ENCODE measurements around the gene PSMB9. TPM values are rescaled to one million over a fixed set of nuclear protein-coding genes. Genes with fewer than 3 reads are reported as not detected.

PSMB9 gene
- polyA plus RNA-seq, 1 donor from 2014 or later, result not detected

DNA sequence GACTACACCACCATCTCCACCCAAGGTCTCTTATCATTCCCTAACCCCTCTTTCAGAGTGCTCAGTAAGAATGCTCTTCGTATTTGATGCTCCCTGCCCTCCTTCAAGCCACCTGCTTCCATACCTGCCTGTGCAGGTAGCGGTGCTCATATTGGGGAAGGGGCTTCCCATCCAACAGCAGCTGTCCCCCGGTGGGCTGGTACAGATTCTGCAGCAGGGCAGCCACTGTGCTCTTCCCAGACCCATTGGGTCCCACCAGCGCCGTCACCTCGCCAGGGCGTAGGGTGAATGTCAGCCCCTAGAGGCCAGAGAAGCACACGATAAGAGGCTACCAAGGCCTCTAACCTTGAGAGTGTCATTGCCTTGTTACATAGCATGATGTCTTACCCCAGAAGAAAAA lies 6.2 kb upstream of the PSMB9 start:
- H3K9me2 ChIP-seq (ENCODE audit: insufficient read depth, low read length), result no peaks in the 10 kb centered on the region
- no peak overlapping the region for H3K27ac ChIP-seq (ENCODE audit: low read length)
- no peaks in the 10 kb centered on the region for H3F3A ChIP-seq (ENCODE audit: insufficient read depth, low read length, poor library complexity, severe bottlenecking)
- TF ChIP-seq EP300 (conservative IDR thresholded peaks at IDR 0.05; ENCODE audit: poor library complexity, severe bottlenecking), result no peak
- H3K4me3 ChIP-seq (ENCODE audit: low read length), result no peak overlapping the region
- no peaks in the 10 kb centered on the region for H4K20me1 ChIP-seq (ENCODE audit: insufficient read depth)
- no peak overlapping the region for H3K9ac ChIP-seq (ENCODE audit: low read length)
- no peaks in the 10 kb centered on the region for H3K9me3 ChIP-seq (ENCODE audit: low read length)
- no peaks in the 10 kb centered on the region for H3K36me3 ChIP-seq (ENCODE audit: insufficient read depth, low read length)
- peaks cover 58% of the 10 kb centered on the region for H3K27me3 ChIP-seq (ENCODE audit: insufficient read depth, low read depth, low read length)
- no peaks in the 10 kb centered on the region for H3K79me2 ChIP-seq (replicated peaks; ENCODE audit: insufficient read depth, low read length)
- H2AFZ ChIP-seq (ENCODE audit: low read depth, low read length), result no peak overlapping the region
- no peak overlapping the region for H3K4me2 ChIP-seq (ENCODE audit: low read length)

DNA sequence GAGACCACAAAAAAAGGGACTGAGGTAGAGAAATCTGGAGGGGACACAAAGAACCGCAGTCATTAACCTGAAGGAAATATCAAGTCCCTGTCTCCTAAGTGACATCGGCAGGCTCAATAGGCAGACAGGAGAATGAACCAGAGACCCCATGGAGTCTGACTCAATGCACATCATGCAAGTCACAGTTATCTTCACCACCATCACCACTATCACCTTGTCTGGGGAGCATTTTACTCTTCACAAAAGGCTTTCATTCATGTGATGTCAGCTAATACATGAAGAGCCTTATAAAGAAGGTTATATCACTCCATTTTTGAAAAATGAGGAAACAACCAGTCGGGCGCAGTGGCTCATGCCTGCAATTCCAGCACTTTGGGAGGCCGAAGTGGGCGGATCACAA lies 4.9 kb upstream of the PSMB9 start:
- no peaks in the 10 kb centered on the region for H4K20me1 ChIP-seq (ENCODE audit: insufficient read depth)
- no peaks in the 10 kb centered on the region for H3K79me2 ChIP-seq (replicated peaks; ENCODE audit: insufficient read depth, low read length)
- no peaks in the 10 kb centered on the region for H3K9me3 ChIP-seq (ENCODE audit: low read length)
- peaks cover 58% of the 10 kb centered on the region for H3K27me3 ChIP-seq (ENCODE audit: insufficient read depth, low read depth, low read length)
- no peaks in the 10 kb centered on the region for H3F3A ChIP-seq (ENCODE audit: insufficient read depth, low read length, poor library complexity, severe bottlenecking)
- no peak overlapping the region for H3K4me2 ChIP-seq (ENCODE audit: low read length)
- H3K4me3 ChIP-seq (ENCODE audit: low read length), result no peak overlapping the region
- H3K9me2 ChIP-seq (ENCODE audit: insufficient read depth, low read length), result no peaks in the 10 kb centered on the region
- no peaks in the 10 kb centered on the region for H3K36me3 ChIP-seq (ENCODE audit: insufficient read depth, low read length)
- no peak overlapping the region for H2AFZ ChIP-seq (ENCODE audit: low read depth, low read length)
- H3K27ac ChIP-seq (ENCODE audit: low read length), result no peak overlapping the region
- TF ChIP-seq MXI1 (conservative IDR thresholded peaks at IDR 0.05; ENCODE audit: poor library complexity, severe bottlenecking) (no peak), RAD21 (conservative IDR thresholded peaks at IDR 0.05) (no peak), POLR2AphosphoS5 (IDR thresholded peaks at IDR 0.05) (no peak), SMC3 (conservative IDR thresholded peaks at IDR 0.05; ENCODE audit: poor library complexity) (no peak), EZH2 (IDR thresholded peaks at IDR 0.05; ENCODE audit: borderline replicate concordance, insufficient read depth, low read length, poor library complexity, severe bottlenecking) (no peak), EP300 (conservative IDR thresholded peaks at IDR 0.05; ENCODE audit: poor library complexity, severe bottlenecking) (no peak), TAF1 (IDR thresholded peaks at IDR 0.05; ENCODE audit: low read depth) (no peak)
- TF ChIP-seq, protein P1, sequence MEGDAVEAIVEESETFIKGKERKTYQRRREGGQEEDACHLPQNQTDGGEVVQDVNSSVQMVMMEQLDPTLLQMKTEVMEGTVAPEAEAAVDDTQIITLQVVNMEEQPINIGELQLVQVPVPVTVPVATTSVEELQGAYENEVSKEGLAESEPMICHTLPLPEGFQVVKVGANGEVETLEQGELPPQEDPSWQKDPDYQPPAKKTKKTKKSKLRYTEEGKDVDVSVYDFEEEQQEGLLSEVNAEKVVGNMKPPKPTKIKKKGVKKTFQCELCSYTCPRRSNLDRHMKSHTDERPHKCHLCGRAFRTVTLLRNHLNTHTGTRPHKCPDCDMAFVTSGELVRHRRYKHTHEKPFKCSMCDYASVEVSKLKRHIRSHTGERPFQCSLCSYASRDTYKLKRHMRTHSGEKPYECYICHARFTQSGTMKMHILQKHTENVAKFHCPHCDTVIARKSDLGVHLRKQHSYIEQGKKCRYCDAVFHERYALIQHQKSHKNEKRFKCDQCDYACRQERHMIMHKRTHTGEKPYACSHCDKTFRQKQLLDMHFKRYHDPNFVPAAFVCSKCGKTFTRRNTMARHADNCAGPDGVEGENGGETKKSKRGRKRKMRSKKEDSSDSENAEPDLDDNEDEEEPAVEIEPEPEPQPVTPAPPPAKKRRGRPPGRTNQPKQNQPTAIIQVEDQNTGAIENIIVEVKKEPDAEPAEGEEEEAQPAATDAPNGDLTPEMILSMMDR (IDR thresholded peaks at IDR 0.05; ENCODE audit: poor library complexity, severe bottlenecking), result no peak
- TF ChIP-seq, protein P2, sequence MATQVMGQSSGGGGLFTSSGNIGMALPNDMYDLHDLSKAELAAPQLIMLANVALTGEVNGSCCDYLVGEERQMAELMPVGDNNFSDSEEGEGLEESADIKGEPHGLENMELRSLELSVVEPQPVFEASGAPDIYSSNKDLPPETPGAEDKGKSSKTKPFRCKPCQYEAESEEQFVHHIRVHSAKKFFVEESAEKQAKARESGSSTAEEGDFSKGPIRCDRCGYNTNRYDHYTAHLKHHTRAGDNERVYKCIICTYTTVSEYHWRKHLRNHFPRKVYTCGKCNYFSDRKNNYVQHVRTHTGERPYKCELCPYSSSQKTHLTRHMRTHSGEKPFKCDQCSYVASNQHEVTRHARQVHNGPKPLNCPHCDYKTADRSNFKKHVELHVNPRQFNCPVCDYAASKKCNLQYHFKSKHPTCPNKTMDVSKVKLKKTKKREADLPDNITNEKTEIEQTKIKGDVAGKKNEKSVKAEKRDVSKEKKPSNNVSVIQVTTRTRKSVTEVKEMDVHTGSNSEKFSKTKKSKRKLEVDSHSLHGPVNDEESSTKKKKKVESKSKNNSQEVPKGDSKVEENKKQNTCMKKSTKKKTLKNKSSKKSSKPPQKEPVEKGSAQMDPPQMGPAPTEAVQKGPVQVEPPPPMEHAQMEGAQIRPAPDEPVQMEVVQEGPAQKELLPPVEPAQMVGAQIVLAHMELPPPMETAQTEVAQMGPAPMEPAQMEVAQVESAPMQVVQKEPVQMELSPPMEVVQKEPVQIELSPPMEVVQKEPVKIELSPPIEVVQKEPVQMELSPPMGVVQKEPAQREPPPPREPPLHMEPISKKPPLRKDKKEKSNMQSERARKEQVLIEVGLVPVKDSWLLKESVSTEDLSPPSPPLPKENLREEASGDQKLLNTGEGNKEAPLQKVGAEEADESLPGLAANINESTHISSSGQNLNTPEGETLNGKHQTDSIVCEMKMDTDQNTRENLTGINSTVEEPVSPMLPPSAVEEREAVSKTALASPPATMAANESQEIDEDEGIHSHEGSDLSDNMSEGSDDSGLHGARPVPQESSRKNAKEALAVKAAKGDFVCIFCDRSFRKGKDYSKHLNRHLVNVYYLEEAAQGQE (IDR thresholded peaks at IDR 0.05; ENCODE audit: borderline replicate concordance), result no peak
- H3K9ac ChIP-seq (ENCODE audit: low read length), result no peak overlapping the region

DNA sequence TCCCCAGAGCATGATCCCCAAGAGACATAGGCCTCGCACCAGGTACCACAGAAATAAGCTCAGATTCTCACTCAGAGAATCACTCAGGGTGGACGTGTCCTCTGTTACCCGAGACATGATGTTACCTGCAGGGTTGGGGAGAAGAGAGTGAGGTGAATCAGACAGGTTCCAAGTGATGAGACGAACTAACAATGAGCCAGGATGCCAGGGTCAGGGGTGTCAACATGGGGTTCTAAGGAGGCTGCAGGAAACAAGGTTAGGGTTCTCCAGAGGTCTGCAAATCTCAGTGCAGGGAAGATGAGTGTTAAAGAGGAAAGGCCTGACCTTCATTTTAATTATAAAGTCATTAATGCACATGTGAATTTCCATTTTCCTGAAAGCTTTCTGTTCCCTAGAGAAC lies 3.0 kb upstream of the PSMB9 start:
- no peaks in the 10 kb centered on the region for H3K9me2 ChIP-seq (ENCODE audit: insufficient read depth, low read length)
- H3K9me3 ChIP-seq (ENCODE audit: low read length), result no peaks in the 10 kb centered on the region
- H3K9ac ChIP-seq (ENCODE audit: low read length), result no peak overlapping the region
- no peaks in the 10 kb centered on the region for H3K36me3 ChIP-seq (ENCODE audit: insufficient read depth, low read length)
- TF ChIP-seq POLR2AphosphoS5 (IDR thresholded peaks at IDR 0.05), result no peak
- no peak for TF ChIP-seq MXI1 (conservative IDR thresholded peaks at IDR 0.05; ENCODE audit: poor library complexity, severe bottlenecking)
- TF ChIP-seq, protein P2 (IDR thresholded peaks at IDR 0.05; ENCODE audit: borderline replicate concordance), result no peak
- TF ChIP-seq, protein P1 (IDR thresholded peaks at IDR 0.05; ENCODE audit: poor library complexity, severe bottlenecking), result no peak
- no peak for TF ChIP-seq RAD21 (conservative IDR thresholded peaks at IDR 0.05)
- TF ChIP-seq EZH2 (IDR thresholded peaks at IDR 0.05; ENCODE audit: borderline replicate concordance, insufficient read depth, low read length, poor library complexity, severe bottlenecking), result no peak
- no peak for TF ChIP-seq SMC3 (conservative IDR thresholded peaks at IDR 0.05; ENCODE audit: poor library complexity)
- no peak for TF ChIP-seq TAF1 (IDR thresholded peaks at IDR 0.05; ENCODE audit: low read depth)
- no peak for TF ChIP-seq EP300 (conservative IDR thresholded peaks at IDR 0.05; ENCODE audit: poor library complexity, severe bottlenecking)
- peaks cover 60% of the 10 kb centered on the region for H3K27me3 ChIP-seq (ENCODE audit: insufficient read depth, low read depth, low read length)
- no peaks in the 10 kb centered on the region for H3K79me2 ChIP-seq (replicated peaks; ENCODE audit: insufficient read depth, low read length)
- no peaks in the 10 kb centered on the region for H4K20me1 ChIP-seq (ENCODE audit: insufficient read depth)
- H3K4me3 ChIP-seq (ENCODE audit: low read length), result no peak overlapping the region
- no peak overlapping the region for H2AFZ ChIP-seq (ENCODE audit: low read depth, low read length)
- H3K4me2 ChIP-seq (ENCODE audit: low read length), result no peak overlapping the region
- H3F3A ChIP-seq (ENCODE audit: insufficient read depth, low read length, poor library complexity, severe bottlenecking), result no peaks in the 10 kb centered on the region
- H3K27ac ChIP-seq (ENCODE audit: low read length), result no peak overlapping the region

Measured in neural cell (in vitro differentiated cells).